Measurements from ENCODE around the gene RACK1. TPM values are rescaled to one million over a fixed set of nuclear protein-coding genes. Genes with fewer than 3 reads are reported as not detected.

Gene RACK1
- total and polyA plus RNA-seq, 2 experiments from 2014 or later: 2,372 to 4,798 TPM

- no peaks in the 10 kb centered on the region for H3K9me2 ChIP-seq (ENCODE audit: insufficient read depth)
- TF ChIP-seq POLR2AphosphoS5 (IDR thresholded peaks at IDR 0.05; ENCODE audit: low read depth): no peak
- peak; percentile 24 for TF ChIP-seq EZH2 (IDR thresholded peaks at IDR 0.05; ENCODE audit: low read depth, unreplicated experiment)
- TF ChIP-seq ZNF331 (CRISPR knock-in tag; IDR thresholded peaks at IDR 0.05; ENCODE audit: low read depth): no peak
- no peak for TF ChIP-seq ZNF462 (CRISPR knock-in tag; IDR thresholded peaks at IDR 0.05)
- no peak for TF ChIP-seq EZH2phosphoT487 (IDR thresholded peaks at IDR 0.05; ENCODE audit: unreplicated experiment)
- Mint-ChIP-seq H3K4me1 (peaks cover 44% of the 10 kb centered on the region), H3K36me3 (ENCODE audit: low read depth) (peaks cover 17% of the 10 kb centered on the region), H3K9me3 (peaks cover 20% of the 10 kb centered on the region), H3K27me3 (ENCODE audit: insufficient read depth, low read depth, poor library complexity) (peaks cover 86% of the 10 kb centered on the region), H3K27ac (no peak overlapping the region), H3K4me3 (peak overlapping the region; percentile 73; the same call in 2 of the 3 replicates)
- peak overlapping the region; percentile 79 for H3K4me3 ChIP-seq
- peaks cover 82% of the 10 kb centered on the region for H3K27me3 ChIP-seq (ENCODE audit: insufficient read depth)
- peaks cover 40% of the 10 kb centered on the region for H3K4me1 ChIP-seq (ENCODE audit: insufficient read depth)
- ATAC-seq (no peak), DNase-seq (ENCODE audit: low spot score) (peak; percentile 8)
- no peak overlapping the region for H3K27ac ChIP-seq (ENCODE audit: low read depth)
- no peaks in the 10 kb centered on the region for H4K20me1 ChIP-seq (replicated peaks; ENCODE audit: insufficient read depth)
- peaks cover 20% of the 10 kb centered on the region for H3F3A ChIP-seq (replicated peaks; ENCODE audit: low read depth)
- H3K36me3 ChIP-seq (ENCODE audit: insufficient read depth): no peaks in the 10 kb centered on the region
- H3K79me2 ChIP-seq (replicated peaks; ENCODE audit: insufficient read depth): no peaks in the 10 kb centered on the region
- peak overlapping the region; percentile 99 for H2AFZ ChIP-seq
- peak overlapping the region; percentile 91 for H3K4me2 ChIP-seq
Observed at GRCh38 chr5:181203093-181203711, 40.5 kb downstream of the RACK1 start.

- H3K4me3 Mint-ChIP-seq: no peak overlapping the region; the same call in 2 of the 3 replicates
- H3K9me3 Mint-ChIP-seq: peaks cover 3% of the 10 kb centered on the region; the same call in 1 of the 3 replicates
- Histone ChIP-seq H4K20me1 (replicated peaks; ENCODE audit: insufficient read depth) (no peaks in the 10 kb centered on the region), H2AFZ (no peak overlapping the region), H3K4me2 (peak overlapping the region; percentile 23; the same call in 1 of the 2 replicates), H3K4me1 (ENCODE audit: insufficient read depth) (peaks cover 46% of the 10 kb centered on the region), H3K4me3 (0 out of 2 replicates have a peak overlapping the region, but pooled peaks have one; percentile 26), H3K27ac (ENCODE audit: low read depth) (no peak overlapping the region), H3K9me2 (ENCODE audit: insufficient read depth) (no peaks in the 10 kb centered on the region), H3K27me3 (ENCODE audit: insufficient read depth) (peaks cover 89% of the 10 kb centered on the region), H3F3A (replicated peaks; ENCODE audit: low read depth) (peaks cover 14% of the 10 kb centered on the region), H3K36me3 (ENCODE audit: insufficient read depth) (no peaks in the 10 kb centered on the region), H3K79me2 (replicated peaks; ENCODE audit: insufficient read depth) (no peaks in the 10 kb centered on the region)
- no peak overlapping the region for H3K27ac Mint-ChIP-seq
- ATAC-seq (peak; percentile 1; the same call in 1 of the 3 replicates), DNase-seq (ENCODE audit: low spot score) (peak; percentile 57)
- H3K36me3 Mint-ChIP-seq (ENCODE audit: low read depth): peaks cover 4% of the 10 kb centered on the region; the same call in 1 of the 3 replicates
- H3K27me3 Mint-ChIP-seq (ENCODE audit: insufficient read depth, low read depth, poor library complexity): peaks cover 73% of the 10 kb centered on the region
- peaks cover 49% of the 10 kb centered on the region for H3K4me1 Mint-ChIP-seq
- TF ChIP-seq NANOG (IDR thresholded peaks at IDR 0.05; ENCODE audit: borderline replicate concordance) (no peak), CTCF (conservative IDR thresholded peaks at IDR 0.05; ENCODE audit: low read depth in 2 of 2) (no peak), POLR2AphosphoS5 (IDR thresholded peaks at IDR 0.05; ENCODE audit: low read depth) (no peak), EZH2phosphoT487 (IDR thresholded peaks at IDR 0.05; ENCODE audit: unreplicated experiment) (no peak), STAT1 (IDR thresholded peaks at IDR 0.05; ENCODE audit: unreplicated experiment) (no peak)
Observed at GRCh38 chr5:181200816-181201215, 42.9 kb downstream of the RACK1 start.

All from GM23338 (cell line).